ENCODE data around the gene PNPLA4.

The PNPLA4 gene, protein sequence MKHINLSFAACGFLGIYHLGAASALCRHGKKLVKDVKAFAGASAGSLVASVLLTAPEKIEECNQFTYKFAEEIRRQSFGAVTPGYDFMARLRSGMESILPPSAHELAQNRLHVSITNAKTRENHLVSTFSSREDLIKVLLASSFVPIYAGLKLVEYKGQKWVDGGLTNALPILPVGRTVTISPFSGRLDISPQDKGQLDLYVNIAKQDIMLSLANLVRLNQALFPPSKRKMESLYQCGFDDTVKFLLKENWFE
- total RNA-seq: 2.0 to 7.5 (median 4.5) reads per million in 9 experiments

DNA sequence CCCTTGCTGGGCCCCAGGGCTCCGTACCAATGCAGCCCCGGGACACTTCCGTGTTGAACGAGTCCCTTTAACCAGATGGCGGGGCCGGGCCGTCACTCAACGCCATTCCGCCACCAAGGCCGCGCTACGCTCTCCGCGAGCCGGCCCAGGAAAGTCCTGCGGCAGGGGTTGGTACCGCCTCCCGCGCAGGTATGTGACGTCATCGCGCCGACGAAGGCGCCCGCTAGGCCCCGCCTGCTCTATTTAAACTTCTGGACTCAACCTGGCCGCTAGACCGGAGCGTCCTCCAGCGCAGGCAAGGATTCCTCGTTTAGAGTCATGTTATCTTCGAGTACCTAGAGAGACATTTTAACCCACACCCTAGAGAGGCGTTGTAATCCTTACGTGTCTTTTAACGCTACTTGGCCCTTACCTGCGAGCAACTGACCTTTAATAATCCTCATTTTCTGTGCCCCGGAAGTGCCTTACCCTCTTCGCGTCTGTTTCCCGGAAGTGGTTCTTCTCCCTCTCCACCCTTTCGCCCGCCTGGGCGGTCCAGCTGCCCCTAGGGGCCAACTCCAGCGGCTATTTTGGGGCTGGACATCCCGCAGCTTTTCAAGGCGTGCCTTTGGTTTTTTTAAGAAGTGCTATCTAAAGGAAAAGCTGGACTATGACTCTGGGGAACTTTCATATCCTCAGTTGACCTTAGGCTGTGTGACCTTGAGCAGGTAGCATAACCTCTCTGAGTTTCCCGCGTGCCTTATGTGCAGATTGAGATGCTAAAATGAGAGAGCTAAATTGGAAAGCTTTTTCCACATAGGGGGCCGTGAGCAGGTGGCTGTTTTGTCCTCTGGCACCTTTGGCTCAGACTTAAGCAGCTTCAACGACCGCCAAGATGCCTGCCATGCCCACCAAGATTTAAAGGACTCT lies at the start of gene PNPLA4:
TSS of gene PNPLA4 (minus strand) at position 155 of the 909 bp plus-strand sequence. CDS start 1,294 bp downstream, outside the sequence.
- Mint-ChIP-seq H3K27ac (peak within 1 kb of the TSS; percentile 96 to 97), H3K4me3 (peak within 1 kb of the TSS; percentile 80 to 86), H3K36me3 (ENCODE audit: insufficient read depth) (peaks cover 13% of the 10 kb centered on the region), H3K27me3 (peaks cover 0 to 4% of the 10 kb centered on the region in 2 donors), H3K9me3 (no peaks in the 10 kb centered on the region), H3K4me1 (ENCODE audit: low read depth in 2 of 2) (peaks cover 0 to 7% of the 10 kb centered on the region in 2 donors)
- peak; percentile 89 for ATAC-seq (replicated peaks)
- DNase-seq: peak; percentile 69 to 75 (median 74)

DNA sequence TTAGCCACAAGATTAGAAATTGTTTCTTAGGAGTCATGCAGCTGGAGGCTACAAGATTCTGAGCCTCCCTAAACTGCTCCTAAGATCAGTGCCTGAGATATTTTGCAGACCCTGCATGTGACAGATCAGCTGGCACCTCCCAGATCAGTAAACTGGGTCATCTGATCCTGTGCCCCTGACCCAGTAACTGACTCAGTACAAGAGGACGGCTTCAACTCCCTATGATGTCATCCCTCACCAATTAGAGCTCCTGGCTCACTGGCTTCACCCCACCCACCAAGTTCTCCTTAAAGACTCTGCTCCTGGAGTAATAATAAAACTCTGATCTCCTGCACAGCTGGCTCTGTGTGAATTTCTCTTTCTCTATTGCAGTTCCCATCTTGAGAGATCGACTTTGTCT lies 45.4 kb upstream of the PNPLA4 start:
- DNase-seq (no peak), ATAC-seq (replicated peaks) (no peak)
- Mint-ChIP-seq H3K36me3 (ENCODE audit: insufficient read depth) (no peaks in the 10 kb centered on the region), H3K27me3 (no peaks in the 10 kb centered on the region), H3K4me1 (ENCODE audit: low read depth in 2 of 2) (no peaks in the 10 kb centered on the region), H3K27ac (no peak overlapping the region), H3K4me3 (no peak overlapping the region), H3K9me3 (no peaks in the 10 kb centered on the region)

DNA sequence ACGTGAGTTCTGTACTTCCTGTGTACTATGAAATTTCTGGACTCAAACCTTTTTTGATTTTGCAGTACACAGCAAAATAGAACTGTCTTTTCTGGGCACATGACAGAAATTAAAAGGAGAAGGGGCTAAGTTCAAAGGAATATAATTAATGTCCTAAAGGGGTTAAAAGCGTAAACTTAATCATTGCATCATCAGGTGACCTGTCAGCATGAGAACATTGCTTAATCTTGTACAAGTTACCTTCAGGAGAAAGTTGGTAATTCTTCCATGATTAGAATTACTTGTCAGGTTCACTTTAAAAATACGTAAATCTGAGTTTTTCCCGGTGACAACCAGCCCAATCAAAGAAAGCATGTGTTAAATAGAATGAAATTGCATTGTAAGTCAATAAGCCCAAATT lies 43.2 kb upstream of the PNPLA4 start:
- Mint-ChIP-seq H3K36me3 (ENCODE audit: insufficient read depth) (no peaks in the 10 kb centered on the region), H3K4me3 (no peak overlapping the region)

DNA sequence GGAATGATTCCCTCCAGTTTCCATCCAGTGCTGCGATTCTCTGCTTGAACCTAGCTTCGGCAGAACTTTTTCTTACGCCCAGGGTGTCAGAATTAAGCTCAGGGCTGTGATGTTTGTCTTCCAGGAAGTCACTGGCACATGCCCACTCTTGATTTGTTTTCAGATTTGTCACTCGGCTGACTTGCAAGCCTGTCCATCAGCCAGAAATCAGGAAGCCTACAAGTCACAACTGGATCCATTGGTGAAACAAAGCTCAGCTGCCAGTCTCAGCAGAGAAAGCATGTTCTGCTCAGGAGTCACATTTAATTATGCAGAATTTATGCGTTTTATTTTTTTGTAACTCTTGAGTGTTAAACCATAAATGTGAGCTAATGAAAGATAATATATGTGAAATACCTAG lies 38.2 kb upstream of the PNPLA4 start:
- no peaks in the 10 kb centered on the region for H3K4me1 Mint-ChIP-seq (ENCODE audit: low read depth in 2 of 2)
- peaks cover 0 to 7% of the 10 kb centered on the region in 2 donors for H3K27me3 Mint-ChIP-seq
- no peaks in the 10 kb centered on the region for H3K36me3 Mint-ChIP-seq (ENCODE audit: insufficient read depth)
- ATAC-seq (replicated peaks) (no peak), DNase-seq (no peak)
- H3K4me3 Mint-ChIP-seq: no peak overlapping the region
- no peaks in the 10 kb centered on the region for H3K9me3 Mint-ChIP-seq
- no peak overlapping the region for H3K27ac Mint-ChIP-seq

More for the DNA sequence above, 43.2 kb upstream of the PNPLA4 start:
- no peaks in the 10 kb centered on the region for H3K4me1 Mint-ChIP-seq (ENCODE audit: low read depth in 2 of 2)
- H3K9me3 Mint-ChIP-seq: no peaks in the 10 kb centered on the region
- H3K27ac Mint-ChIP-seq: no peak overlapping the region
- H3K27me3 Mint-ChIP-seq: no peaks in the 10 kb centered on the region
- DNase-seq: no peak
- no peak for ATAC-seq (replicated peaks)

DNA sequence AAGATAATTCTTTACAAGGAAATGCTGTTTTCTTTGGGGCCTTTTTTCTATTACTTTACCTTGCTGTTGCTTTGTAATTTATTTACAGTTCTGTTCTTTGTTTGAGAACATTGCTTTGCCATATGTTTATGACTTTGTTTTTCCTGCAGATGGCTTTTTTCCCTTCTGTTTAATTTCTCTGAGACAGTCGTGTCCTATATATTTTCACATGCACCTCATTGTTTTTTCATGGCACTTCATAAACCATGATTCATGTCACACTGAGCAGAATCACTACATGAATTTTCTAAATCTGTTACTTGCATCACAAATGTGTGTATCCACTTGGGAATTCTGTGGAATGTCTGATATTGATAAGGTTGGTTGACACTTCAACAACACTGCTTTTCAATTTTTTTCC lies 33.0 kb upstream of the PNPLA4 start:
- H3K27me3 Mint-ChIP-seq: peaks cover 15 to 17% of the 10 kb centered on the region in 2 donors
- ATAC-seq (replicated peaks): no peak
- H3K27ac Mint-ChIP-seq: no peak overlapping the region
- H3K36me3 Mint-ChIP-seq (ENCODE audit: insufficient read depth): no peaks in the 10 kb centered on the region
- no peak overlapping the region for H3K4me3 Mint-ChIP-seq
- peaks cover 0 to 6% of the 10 kb centered on the region in 2 donors for H3K9me3 Mint-ChIP-seq
- DNase-seq: no peak
- H3K4me1 Mint-ChIP-seq (ENCODE audit: low read depth in 2 of 2): no peaks in the 10 kb centered on the region

DNA sequence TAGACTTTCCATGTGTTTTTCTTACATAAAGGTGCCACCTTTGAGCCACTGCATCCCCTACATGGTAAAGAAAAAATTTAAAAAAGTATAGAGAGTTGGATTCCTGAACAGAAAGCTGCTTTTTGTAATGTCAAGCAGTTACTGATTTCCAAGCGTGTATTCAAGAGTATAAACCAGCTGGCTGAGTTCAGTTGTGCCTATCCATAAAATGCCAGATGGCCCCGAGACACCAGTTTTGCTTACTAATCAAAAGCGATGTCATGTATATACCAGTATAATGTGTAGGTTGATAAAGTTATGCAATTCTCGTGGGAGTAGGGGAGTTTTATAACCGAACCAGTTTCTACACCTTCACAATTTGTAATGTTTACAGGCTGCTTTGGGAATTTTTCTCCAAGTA lies 26.2 kb upstream of the PNPLA4 start:
- ATAC-seq (replicated peaks) (no peak), DNase-seq (no peak)
- no peak overlapping the region for H3K4me3 Mint-ChIP-seq
- H3K36me3 Mint-ChIP-seq (ENCODE audit: insufficient read depth): no peaks in the 10 kb centered on the region
- peaks cover 0 to 6% of the 10 kb centered on the region in 2 donors for H3K9me3 Mint-ChIP-seq
- H3K27ac Mint-ChIP-seq: no peak overlapping the region
- H3K4me1 Mint-ChIP-seq (ENCODE audit: low read depth in 2 of 2): no peaks in the 10 kb centered on the region
- peaks cover 10 to 15% of the 10 kb centered on the region in 2 donors for H3K27me3 Mint-ChIP-seq

DNA sequence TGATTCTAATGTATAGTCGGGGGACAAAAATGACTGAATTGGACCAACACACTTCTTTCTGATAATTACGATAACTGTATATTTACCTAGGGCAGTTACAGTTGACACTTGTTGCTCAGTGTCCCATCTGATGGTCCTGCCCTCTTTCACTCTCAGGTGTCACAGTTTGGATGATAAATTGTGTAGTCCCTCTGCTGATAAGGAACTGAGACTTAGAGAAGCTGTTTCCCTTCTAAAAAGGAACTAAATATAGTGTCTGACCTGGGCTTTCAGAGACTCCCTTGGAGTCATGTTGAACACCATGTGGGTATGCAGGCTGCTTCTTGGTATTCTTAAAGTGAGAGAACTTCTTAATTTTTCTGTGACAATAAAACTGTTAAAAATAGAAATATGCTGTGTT lies 23.7 kb upstream of the PNPLA4 start:
- Mint-ChIP-seq H3K9me3 (no peaks in the 10 kb centered on the region), H3K4me1 (ENCODE audit: low read depth in 2 of 2) (no peaks in the 10 kb centered on the region), H3K27me3 (peaks cover 11 to 15% of the 10 kb centered on the region in 2 donors), H3K27ac (no peak overlapping the region), H3K4me3 (no peak overlapping the region), H3K36me3 (ENCODE audit: insufficient read depth) (no peaks in the 10 kb centered on the region)
- no peak for DNase-seq
- no peak for ATAC-seq (replicated peaks)

DNA sequence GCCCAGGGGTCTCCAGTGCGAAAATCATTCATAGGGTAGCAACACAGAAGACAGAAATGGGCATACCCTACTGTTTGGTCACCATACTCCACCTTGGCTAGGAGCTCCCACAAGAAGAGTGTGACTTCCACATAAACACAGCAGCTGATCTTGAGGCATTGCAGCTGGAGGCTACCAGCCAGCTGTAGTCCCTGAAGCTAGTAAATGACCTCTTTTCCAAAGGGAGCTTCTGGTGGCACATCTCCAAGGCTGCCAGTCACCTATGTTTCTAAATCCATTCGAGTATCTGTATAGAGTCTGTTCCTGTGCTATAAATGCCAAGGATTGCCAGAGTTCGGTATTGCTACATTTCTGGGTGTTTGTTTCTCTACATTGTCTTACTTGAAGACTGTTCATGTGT lies 21.3 kb upstream of the PNPLA4 start:
- Mint-ChIP-seq H3K36me3 (ENCODE audit: insufficient read depth) (no peaks in the 10 kb centered on the region), H3K4me1 (ENCODE audit: low read depth in 2 of 2) (no peaks in the 10 kb centered on the region), H3K9me3 (no peaks in the 10 kb centered on the region), H3K4me3 (no peak overlapping the region), H3K27ac (no peak overlapping the region), H3K27me3 (peaks cover 10 to 12% of the 10 kb centered on the region in 2 donors)
- ATAC-seq (replicated peaks): no peak
- DNase-seq: no peak

DNA sequence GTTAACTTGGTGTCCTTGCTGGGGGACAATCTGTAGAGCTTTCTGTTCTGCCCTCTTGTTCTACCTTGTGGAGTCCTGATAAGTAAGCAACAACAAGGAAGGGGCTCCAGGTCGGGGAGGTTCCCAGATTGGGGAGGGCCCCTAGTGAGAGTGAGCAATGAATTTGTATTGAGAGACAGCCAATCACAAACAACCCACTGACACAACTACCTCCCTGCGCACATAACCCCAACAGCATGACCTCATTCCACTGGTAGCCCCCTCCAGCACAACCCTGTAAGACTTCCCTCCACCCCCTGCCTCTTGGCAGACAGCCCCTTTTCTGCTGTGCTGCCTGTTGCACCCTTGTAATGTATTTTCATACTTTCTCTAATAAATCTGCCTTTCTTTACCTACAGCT lies 19.7 kb upstream of the PNPLA4 start:
- Mint-ChIP-seq H3K4me3 (no peak overlapping the region), H3K9me3 (no peaks in the 10 kb centered on the region), H3K36me3 (ENCODE audit: insufficient read depth) (no peaks in the 10 kb centered on the region), H3K27ac (no peak overlapping the region), H3K4me1 (ENCODE audit: low read depth in 2 of 2) (no peaks in the 10 kb centered on the region), H3K27me3 (peaks cover 10 to 12% of the 10 kb centered on the region in 2 donors)
- DNase-seq (no peak), ATAC-seq (replicated peaks) (no peak)

DNA sequence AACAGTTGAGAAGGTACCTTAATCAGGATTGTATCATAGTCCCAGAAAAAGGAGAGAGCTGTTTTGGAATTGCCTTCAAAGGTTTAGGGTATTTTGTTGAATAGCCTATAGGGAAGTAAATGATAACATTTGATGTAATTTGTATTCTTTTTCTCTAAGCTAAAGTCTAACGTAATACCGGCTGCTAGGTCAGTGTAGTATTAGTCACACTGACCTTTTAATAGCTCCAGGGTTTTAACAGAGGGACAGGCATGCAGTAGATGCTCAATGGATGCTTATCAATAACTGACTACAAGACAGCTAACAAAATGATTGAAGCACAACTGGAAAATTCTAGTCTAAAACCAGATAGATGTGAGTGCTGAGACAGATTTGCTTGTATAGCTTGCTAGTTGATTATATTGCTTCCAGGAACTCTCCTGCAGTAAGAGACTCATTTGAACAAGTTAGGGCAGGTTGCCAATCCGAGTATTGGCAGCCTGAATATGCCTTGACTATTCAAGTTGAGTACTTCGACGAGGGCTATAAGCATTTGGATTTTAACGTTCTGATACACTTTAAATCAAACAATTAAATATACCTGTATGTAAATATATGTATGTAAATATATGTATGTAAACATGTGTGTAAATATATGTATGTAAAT lies 16.5 kb upstream of the PNPLA4 start:
- H3K36me3 Mint-ChIP-seq (ENCODE audit: insufficient read depth): no peaks in the 10 kb centered on the region
- peaks cover 10 to 12% of the 10 kb centered on the region in 2 donors for H3K27me3 Mint-ChIP-seq
- no peaks in the 10 kb centered on the region for H3K4me1 Mint-ChIP-seq (ENCODE audit: low read depth in 2 of 2)
- no peak overlapping the region for H3K27ac Mint-ChIP-seq
- no peak overlapping the region for H3K4me3 Mint-ChIP-seq
- DNase-seq (no peak), ATAC-seq (replicated peaks) (no peak)
- H3K9me3 Mint-ChIP-seq: no peaks in the 10 kb centered on the region

DNA sequence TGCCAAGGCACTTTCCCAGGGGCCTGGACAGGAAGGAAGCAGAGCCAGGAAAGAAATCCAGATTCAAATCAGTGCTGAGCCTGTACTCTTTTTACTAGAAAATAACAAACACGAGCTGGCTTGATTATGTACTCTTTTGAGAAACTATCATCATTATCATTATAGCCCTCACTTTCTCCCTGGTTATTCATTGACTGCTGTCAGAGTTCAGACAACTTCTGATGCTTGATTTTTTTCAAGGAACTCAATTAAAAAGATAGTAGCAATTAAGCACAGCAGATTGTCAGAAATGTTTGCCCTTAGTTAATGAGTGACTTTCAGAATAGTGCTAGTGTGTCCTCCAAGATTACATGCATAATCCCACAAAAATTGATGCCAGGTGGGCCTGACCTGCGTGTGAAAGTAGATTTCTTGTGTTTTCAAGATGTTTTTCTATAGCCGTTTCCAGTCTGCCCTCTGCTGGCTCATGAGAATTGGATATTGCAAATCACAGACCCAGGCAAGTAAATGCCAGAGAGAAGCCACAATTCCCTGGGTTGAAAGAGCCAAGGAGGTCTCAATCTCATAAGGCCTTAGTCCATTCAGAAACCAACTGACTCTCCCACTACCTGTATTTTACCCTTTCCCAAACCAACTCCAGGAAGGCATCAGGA lies 14.3 kb upstream of the PNPLA4 start:
- Mint-ChIP-seq H3K36me3 (ENCODE audit: insufficient read depth) (no peaks in the 10 kb centered on the region), H3K27me3 (peaks cover under 1 to 3% of the 10 kb centered on the region in 2 donors), H3K27ac (no peak overlapping the region), H3K9me3 (no peaks in the 10 kb centered on the region), H3K4me3 (no peak overlapping the region), H3K4me1 (ENCODE audit: low read depth in 2 of 2) (no peaks in the 10 kb centered on the region)
- DNase-seq: no peak
- no peak for ATAC-seq (replicated peaks)

DNA sequence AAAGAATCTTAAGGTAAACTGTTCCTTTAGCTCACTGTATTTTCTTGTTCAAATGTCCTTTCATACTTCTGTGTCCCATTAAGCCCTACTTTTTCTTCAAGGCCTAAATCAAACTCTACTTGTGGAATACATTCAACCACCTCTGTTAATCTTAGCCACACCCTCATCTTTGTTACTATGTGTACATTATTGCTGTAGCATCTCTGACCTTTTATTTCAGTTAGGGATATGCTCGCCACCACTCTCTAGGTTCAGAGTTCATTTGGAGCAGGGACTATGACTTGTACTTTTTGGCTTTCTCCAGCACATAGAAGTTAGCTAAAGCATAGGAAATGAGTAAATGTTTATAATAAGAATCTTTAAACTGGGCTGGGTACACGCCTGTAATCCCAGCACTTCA lies 6.8 kb upstream of the PNPLA4 start:
- Mint-ChIP-seq H3K4me3 (no peak overlapping the region), H3K4me1 (ENCODE audit: low read depth in 2 of 2) (no peaks in the 10 kb centered on the region), H3K27me3 (peaks cover 0 to 4% of the 10 kb centered on the region in 2 donors), H3K9me3 (no peaks in the 10 kb centered on the region), H3K36me3 (ENCODE audit: insufficient read depth) (no peaks in the 10 kb centered on the region), H3K27ac (no peak overlapping the region)
- DNase-seq: no peak
- no peak for ATAC-seq (replicated peaks)

DNA sequence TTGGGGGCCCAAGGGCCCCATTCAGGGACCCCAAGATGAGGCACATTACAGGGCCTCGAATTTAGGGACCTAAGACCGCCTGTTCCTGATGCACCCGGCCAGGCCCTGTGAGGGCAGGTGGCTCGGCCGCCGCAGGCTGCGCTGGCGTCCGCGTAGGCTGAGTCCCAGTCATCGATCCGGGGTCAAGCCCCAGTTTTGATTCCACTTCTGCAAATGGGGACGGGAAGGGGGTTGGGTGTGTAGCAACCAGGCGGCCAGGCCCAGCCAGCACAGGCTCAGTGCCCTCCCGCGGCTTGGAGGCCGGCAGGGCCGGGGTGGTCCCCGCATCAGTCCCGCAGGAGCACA lies 327 bp downstream of the PNPLA4 start:
- Mint-ChIP-seq H3K36me3 (ENCODE audit: insufficient read depth) (peaks cover 13% of the 10 kb centered on the region), H3K27me3 (peaks cover 0 to 4% of the 10 kb centered on the region in 2 donors), H3K27ac (peak overlapping the region; percentile 96 to 97), H3K4me1 (ENCODE audit: low read depth in 2 of 2) (peaks cover 0 to 7% of the 10 kb centered on the region in 2 donors), H3K4me3 (peak overlapping the region; percentile 80 to 86), H3K9me3 (no peaks in the 10 kb centered on the region)
- ATAC-seq (replicated peaks) (no peak), DNase-seq (peak in 1 of 3 experiments; percentile 1)

Measured in effector memory CD8-positive, alpha-beta T cell (primary cell).